Ishikawa (cell line): ENCODE data around the gene TRAK1.
A peak's percentile ranks its signal among the peaks of the same experiment; 100 is the strongest.

Experiments used
- CEBPB ChIP-seq: IDR thresholded peaks from 2 replicates; pipeline ENCODE4 v1.6.1; 2012
- CREB1 ChIP-seq: IDR thresholded peaks from 2 replicates; pipeline ENCODE4 v1.6.1; 2012; ENCODE audit warnings: low read depth
- EGR1 ChIP-seq: IDR thresholded peaks from 2 replicates; pipeline ENCODE4 v1.6.1; 2012
- EP300 ChIP-seq: IDR thresholded peaks from 2 replicates; pipeline ENCODE4 v1.6.1; 2012; ENCODE audit warnings: borderline replicate concordance
- FOXM1 ChIP-seq: IDR thresholded peaks from 2 replicates; pipeline ENCODE4 v1.6.1; 2012; ENCODE audit warnings: low read depth, borderline replicate concordance
- MAX ChIP-seq: IDR thresholded peaks from 2 replicates; pipeline ENCODE4 v1.6.1; 2012
- NFIC ChIP-seq: IDR thresholded peaks from 2 replicates; pipeline ENCODE4 v1.6.1; 2012
- RAD21 ChIP-seq: IDR thresholded peaks from 2 replicates; pipeline ENCODE4 v1.6.1; 2012; ENCODE audit warnings: low read depth
- REST ChIP-seq: IDR thresholded peaks from 2 replicates; pipeline ENCODE4 v1.6.1; 2012; ENCODE audit warnings: low read depth, mild to moderate bottlenecking
- TAF1 ChIP-seq: IDR thresholded peaks from 2 replicates; pipeline ENCODE4 v1.6.1; 2012; ENCODE audit warnings: low read depth, mild to moderate bottlenecking
- TCF12 ChIP-seq: IDR thresholded peaks from 2 replicates; pipeline ENCODE4 v1.6.1; 2012; ENCODE audit warnings: low read depth
- TEAD4 ChIP-seq: IDR thresholded peaks from 2 replicates; pipeline ENCODE4 v1.6.1; 2012
- USF1 ChIP-seq: IDR thresholded peaks from 2 replicates; pipeline ENCODE4 v1.6.1; 2012
- YY1 ChIP-seq: IDR thresholded peaks from 2 replicates; pipeline ENCODE4 v1.6.1; 2012; ENCODE audit warnings: low read depth
- ZBTB7A ChIP-seq: IDR thresholded peaks from 2 replicates; pipeline ENCODE4 v1.6.1; 2012; ENCODE audit warnings: low read depth

TRAK1 gene

GRCh38 chr3:42061025-42061712 lies 30.0 kb upstream of the TRAK1 start:
- TF ChIP-seq TCF12 (no peak), EP300 (0 out of 2 replicates have a peak, but pooled peaks have one; percentile 0), USF1 (no peak), TEAD4 (no peak), RAD21 (no peak), YY1 (no peak), NFIC (no peak), FOXM1 (no peak), REST (no peak)

GRCh38 chr3:42061713-42062380 lies 29.3 kb upstream of the TRAK1 start:
- TF ChIP-seq TEAD4 (peak; percentile 85), FOXM1 (peak; percentile 82; the same call in 1 of the 2 replicates), TCF12 (peak; percentile 71), NFIC (peak; percentile 84), EP300 (no peak; the same call in 1 of the 2 replicates), CREB1 (no peak)

GRCh38 chr3:42062464-42062863 lies 28.7 kb upstream of the TRAK1 start:
- TF ChIP-seq RAD21 (no peak), MAX (no peak), EP300 (no peak), TEAD4 (no peak), FOXM1 (no peak)

- TF ChIP-seq REST (no peak), YY1 (no peak), FOXM1 (no peak), RAD21 (no peak), TEAD4 (no peak), CREB1 (no peak), TAF1 (no peak), EP300 (no peak), USF1 (no peak), CEBPB (no peak), TCF12 (no peak), EGR1 (no peak), ZBTB7A (no peak), NFIC (no peak), MAX (no peak)
These were observed 27.3 kb upstream of the TRAK1 start for GRCh38 chr3:42063888-42064287.

GRCh38 chr3:42066516-42067181 lies 24.5 kb upstream of the TRAK1 start:
- TF ChIP-seq CEBPB: no peak
- no peak for TF ChIP-seq MAX
- no peak for TF ChIP-seq CREB1
- TF ChIP-seq NFIC: no peak
- TF ChIP-seq TAF1: no peak
- no peak for TF ChIP-seq USF1
- no peak for TF ChIP-seq REST
- TF ChIP-seq TCF12: no peak
- no peak for TF ChIP-seq RAD21
- no peak for TF ChIP-seq EP300
- no peak for TF ChIP-seq TEAD4
- no peak for TF ChIP-seq YY1
- no peak for TF ChIP-seq ZBTB7A
- no peak for TF ChIP-seq EGR1
- no peak for TF ChIP-seq FOXM1
